GM21447 (cell line): ENCODE measurements around the gene YKT6.
"Not testable (repeated sequence)": the region's sequence is repeated elsewhere in the genome, so short reads cannot be mapped to it uniquely, and the experiment has no call there.

Experiments used
- ATAC-seq: cut with Tn5 transposase; IDR thresholded peaks from one replicate; pipeline ENCODE4 v1.9.1; 2021; ENCODE audit not compliant: unreplicated experiment

Gene YKT6

GRCh38 chr7:44193011-44193802 is 7.6 kb upstream of the YKT6 start:
- ATAC-seq: no peak

- no peak for ATAC-seq
These were observed 6.7 kb upstream of the YKT6 start for GRCh38 chr7:44194069-44194468.

DNA sequence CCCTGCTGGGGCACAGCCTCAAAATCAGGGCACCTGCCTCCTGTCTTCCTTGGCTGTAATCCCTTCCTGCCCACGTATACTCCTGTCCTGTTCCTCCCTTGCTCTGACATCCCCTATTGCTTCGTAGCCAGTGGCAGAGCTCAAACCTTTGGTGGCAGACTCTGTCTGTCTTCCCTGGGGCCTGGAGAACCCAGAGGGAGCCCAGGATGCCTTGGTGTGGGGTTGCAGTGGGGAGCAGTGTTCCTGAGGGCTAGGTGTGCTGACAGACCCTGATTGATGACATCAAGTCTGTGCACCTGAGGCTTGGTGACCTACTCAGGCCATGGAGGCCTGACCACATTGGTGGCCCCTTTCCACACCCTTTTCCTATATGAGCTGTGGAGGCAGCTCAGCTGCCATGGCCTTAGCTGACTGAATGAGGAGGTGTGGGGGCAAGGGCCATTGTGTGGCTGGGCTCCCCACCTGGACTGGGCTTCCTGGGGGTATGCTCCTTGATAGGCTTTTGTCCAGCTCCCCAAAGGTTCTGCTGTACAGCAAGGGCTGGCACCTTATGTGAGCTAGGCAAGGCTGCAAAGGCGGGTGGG is 6.1 kb upstream of the YKT6 start:
- ATAC-seq: no peak

DNA sequence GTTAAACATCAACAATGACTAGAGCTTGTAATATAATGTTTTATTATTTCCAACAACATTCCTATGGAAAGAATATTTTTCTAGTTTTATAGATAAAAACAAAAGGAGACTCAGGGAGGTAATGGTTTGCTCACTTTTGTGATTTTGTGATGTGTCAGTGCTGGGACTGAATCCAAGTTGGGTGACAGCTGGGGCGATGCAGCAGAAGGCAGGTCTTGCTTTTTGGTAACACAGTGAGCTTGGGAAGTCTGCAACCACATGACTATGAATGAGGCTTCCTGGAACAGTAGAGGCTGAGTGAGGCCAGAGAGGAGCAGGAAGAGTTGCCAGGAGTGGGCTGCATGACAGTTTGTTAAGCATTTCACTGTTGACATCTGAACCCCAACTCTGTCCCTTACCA is 4.9 kb upstream of the YKT6 start:
- no peak for ATAC-seq

DNA sequence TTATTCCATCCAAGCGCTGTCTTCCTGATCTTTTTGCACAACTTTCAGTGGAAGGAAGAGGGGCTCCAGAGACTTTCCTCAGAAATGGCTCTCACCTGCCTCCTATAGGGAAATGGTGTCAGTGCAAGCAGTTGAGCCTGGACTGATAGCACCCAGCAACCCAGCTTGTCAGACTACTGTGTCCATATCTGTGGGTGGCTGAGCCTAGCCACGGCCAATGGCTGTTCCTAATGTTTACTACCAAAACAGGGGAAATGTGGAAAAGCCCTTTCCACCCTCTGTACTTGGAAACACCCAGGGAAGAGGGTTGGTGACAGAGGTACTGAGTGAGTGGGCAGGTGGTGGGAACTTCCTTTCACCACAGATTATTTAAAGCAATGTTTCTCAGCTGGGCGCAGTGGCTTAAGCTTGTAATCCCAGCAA is 4.3 kb upstream of the YKT6 start:
- ATAC-seq: no peak

GRCh38 chr7:44197474-44197873 is 3.3 kb upstream of the YKT6 start:
- ATAC-seq: no peak

- not testable (repeated sequence) for ATAC-seq
These were observed 615 bp upstream of the YKT6 start for GRCh38 chr7:44200163-44200562.

DNA sequence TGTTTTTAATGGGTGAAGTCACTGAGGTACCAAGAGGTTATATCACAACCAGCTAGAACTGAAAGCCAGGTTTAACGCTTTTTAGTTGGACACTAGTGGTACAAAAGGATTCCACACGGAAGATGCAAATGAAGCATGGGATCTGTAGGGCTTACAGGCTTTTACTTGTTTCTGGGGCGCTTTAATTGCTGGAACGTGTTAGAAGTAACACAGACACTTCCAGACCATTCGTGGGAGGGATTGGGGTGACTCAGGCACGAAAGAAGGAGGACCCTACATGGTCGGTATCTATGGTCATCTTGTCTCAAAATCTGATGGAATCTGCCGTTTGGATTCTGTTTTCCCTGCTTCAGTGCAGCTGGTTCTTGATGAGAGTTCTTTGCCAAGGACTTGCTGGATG is 1.0 kb downstream of the YKT6 start:
- no peak for ATAC-seq

DNA sequence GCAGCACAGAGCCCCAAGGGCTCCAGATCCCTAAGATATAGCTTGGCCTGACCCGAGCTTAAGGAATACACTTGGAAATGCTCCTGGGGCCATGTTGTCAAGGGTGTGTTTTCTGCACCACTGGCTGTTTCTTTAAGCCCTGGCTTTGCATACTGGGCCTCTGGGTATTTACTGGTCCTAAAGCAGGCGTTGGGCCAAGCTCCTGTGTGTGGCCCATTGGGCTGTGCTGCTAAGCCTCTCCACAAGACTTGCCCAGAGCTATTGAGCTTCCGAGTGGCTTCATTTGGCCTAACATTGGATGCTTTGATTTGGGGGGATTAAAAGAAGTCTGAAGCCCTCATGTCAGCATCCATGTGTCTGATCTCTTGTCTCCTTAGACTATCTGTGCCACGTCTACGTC is 5.2 kb downstream of the YKT6 start:
- ATAC-seq: no peak

DNA sequence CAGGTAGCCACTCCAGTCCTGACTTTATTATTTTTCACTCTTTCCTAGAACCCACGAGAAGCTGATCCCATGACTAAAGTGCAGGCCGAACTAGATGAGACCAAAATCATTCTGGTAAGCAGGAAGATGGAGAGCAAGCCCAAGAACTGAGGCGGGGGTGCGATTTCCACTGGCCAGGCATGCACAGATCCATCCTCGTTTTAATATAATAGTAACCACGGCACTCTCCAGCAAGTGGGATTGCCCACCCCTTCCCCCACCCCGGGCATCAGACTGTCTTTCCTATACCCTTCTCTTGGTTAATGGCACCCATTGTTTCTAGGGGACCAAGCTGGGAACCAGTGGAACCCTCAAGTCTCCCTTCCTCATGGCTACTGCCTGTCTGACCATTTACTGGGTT is 7.3 kb downstream of the YKT6 start:
- no peak for ATAC-seq

DNA sequence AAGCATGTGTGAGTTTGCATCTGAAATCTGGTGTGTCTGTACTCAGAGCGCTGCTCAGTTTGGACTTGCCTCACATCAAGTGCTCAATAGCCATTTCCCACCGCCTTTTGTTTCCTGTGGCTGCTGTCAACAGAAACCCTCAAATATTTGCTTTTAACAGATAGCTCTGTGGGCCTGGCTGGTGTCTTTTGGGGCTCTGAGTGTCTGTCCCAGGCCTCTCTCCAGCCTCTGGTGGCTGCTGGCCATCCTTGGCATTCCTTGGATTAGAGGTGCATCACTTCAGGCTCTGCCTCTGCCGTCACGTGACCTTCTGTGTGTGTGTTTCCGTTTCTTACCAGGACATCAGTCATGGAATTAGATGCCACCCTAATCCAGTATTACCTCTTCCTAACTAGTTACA is 9.3 kb downstream of the YKT6 start:
- ATAC-seq: no peak

DNA sequence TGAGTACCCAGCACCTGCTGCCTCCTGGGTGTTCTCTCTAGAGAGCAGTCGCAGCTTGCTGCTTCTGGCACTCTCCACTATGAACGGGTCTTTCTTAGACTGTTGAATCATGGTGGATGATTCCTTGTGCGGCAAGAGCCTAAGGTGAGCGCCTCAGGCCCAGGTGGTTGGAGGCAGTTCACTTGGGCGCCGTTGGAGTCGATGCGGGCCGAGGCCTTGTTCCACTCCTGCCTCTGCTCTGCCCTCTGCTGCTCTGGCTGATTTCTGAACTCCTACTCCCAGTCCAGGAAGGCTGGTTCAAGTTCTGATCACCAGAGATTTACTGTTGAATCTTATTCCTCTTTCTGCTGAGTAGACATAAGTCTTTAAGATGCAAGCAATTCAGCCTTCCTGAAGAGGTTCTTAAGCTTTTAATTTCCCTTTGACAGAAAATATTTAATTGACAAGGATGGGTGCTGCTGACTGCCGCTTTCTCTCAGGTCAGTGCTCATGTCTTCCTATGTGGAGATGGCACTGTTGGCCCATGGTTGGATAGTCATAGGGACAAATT is 10.4 kb downstream of the YKT6 start:
- no peak for ATAC-seq

- ATAC-seq: no peak
These were observed 11.2 kb downstream of the YKT6 start for GRCh38 chr7:44212018-44212417.

DNA sequence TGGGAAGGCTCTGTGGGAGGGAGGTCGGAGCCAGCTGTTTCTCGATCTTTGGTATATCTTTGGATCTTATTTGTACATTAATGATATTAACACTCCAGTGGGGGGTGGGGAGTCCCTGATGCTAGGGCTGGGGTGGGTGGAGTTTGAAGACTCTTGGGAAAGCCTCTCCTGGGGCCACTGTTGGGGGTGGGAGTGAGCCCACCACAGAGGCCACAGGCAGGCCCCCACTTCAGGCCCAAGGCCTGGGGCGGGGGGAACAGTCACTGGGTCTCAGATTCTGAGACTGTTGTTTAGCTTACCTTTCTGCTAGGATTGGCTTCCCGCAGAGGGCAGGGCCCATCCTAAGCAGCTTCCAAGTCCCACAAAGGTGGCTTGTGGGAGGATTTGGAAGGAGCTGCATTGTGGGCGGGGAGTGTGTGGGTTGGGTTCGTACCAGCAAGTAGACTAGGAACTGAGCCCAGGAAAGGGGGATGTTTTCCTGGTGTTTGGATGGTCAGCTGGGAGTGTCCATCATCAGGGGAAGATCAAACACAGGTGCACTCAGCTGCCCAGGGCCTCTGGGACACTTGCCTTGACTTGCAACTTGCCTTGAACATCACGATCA is 11.9 kb downstream of the YKT6 start:
- no peak for ATAC-seq

DNA sequence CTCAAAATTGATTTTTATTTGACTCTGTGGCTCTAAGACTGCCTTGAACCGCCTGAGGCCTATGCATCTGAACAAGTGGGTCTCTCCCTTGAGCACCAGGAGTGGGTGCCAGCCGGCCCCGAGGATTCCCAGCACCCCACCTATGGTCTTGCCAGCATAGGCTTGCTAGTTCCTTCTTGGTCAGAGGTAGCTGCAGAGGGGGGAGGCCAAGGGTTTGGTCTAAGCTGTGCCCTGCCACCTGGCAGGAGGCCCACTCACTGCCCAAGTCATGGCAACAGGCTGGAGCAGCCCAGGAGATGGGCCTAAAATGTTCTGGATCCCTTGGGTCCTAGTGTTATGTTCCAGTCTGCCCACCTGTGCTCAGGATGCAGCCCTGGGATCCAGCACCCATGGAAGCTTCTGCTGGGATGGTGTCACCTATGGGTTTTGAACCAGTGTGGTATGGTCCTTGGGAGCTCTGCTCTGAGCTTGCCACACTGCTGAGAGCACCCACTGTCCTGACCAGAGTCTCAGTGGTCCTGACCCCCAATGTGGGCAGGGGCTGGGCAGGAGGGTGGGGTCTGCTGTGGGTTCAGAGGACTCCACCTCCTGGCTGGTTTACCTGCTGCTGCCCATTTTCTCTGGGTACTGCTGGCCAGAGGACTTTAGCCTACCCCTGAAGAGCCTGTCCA is 12.6 kb downstream of the YKT6 start:
- ATAC-seq: no peak

GRCh38 chr7:44213877-44214388 is 13.2 kb downstream of the YKT6 start:
- no peak for ATAC-seq

DNA sequence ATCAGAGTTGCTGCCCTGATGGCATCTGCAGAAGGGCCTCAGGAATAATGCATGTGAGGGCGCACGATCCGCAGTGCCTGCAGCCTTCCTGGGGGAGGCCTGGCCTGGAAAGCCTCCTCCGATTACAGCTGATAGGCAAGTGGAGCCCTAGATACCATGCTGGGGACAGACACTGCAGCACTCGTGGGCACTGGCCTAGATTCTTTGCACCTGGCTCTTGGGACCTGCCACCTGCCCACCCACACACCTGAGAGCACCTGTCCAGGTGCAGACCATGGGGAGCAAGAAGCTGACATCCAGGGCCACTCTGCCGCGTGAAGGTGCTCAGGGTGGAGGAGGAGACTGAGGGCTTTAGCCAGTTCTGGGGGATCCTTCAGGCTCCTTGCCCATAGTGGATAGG is 14.8 kb downstream of the YKT6 start:
- no peak for ATAC-seq

DNA sequence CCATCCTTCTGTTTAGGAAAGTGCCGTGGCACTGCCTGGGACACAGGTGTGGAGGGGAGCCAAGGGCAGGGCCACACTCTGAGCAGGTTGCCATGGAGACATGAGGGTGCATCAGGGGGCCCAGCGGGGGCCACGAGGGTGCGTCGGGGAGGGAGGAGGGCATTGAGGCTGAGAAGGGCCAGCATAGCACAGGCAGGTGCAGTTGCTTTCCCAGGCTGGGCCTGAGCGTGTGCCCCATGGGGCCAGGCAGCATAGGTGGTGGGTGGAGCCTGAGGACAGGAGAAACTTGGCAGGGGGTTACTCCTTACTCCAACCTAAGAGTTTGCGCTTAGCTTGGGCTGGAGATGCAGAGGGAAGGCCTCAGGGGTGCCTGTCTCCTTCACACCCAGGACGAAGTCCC is 15.2 kb downstream of the YKT6 start:
- ATAC-seq: no peak

GRCh38 chr7:44216521-44217222 is 15.9 kb downstream of the YKT6 start:
- ATAC-seq: no peak

- ATAC-seq: no peak
These were observed 16.5 kb downstream of the YKT6 start for GRCh38 chr7:44217223-44217714.
